Activated CD8-positive, alpha-beta T cell treated with anti-CD3 and anti-CD28 coated beads for 36 hours (primary cell): ENCODE measurements around the gene PHF23. TPM values are rescaled to one million over a fixed set of nuclear protein-coding genes. Genes with fewer than 3 reads are reported as not detected.

Experiments
- ATAC-seq: fragments of 200-7000 bp; cut with Tn5 transposase; one replicate; pipeline ENCODE4 v1.10.0; 2021; ENCODE audit warnings: mild to moderate bottlenecking, moderate library complexity
- CTCF ChIA-PET: fragments of 350-600 bp; sonication (Branson Sonifier 250); formaldehyde crosslinking; loops from one replicate; lab custom pipeline; 2021; ENCODE audit warnings: antibody characterized with exemption; lab: Charles Lee
- POLR2A ChIA-PET: fragments of 350-600 bp; sonication (Branson Sonifier 250); formaldehyde crosslinking; loops from one replicate; lab custom pipeline; 2021; ENCODE audit warnings: antibody characterized with exemption; lab: Charles Lee
- DNase-seq: peaks from one replicate; pipeline ENCODE4 v3.0.0-alpha.2; 2020
- H3K27ac Mint-ChIP-seq: one replicate; pipeline ENCODE4 v1.8.0; 2021; ENCODE audit warnings: mild to moderate bottlenecking, mixed read lengths
- H3K27me3 Mint-ChIP-seq: one replicate; pipeline ENCODE4 v1.8.0; 2021; ENCODE audit warnings: mixed read lengths
- H3K36me3 Mint-ChIP-seq: one replicate; pipeline ENCODE4 v1.8.0; 2021; ENCODE audit warnings: low read depth, mixed read lengths
- H3K4me1 Mint-ChIP-seq: one replicate; pipeline ENCODE4 v1.8.0; 2021; ENCODE audit warnings: low read depth, mixed read lengths
- H3K4me3 Mint-ChIP-seq: one replicate; pipeline ENCODE4 v1.8.0; 2021; ENCODE audit warnings: mild to moderate bottlenecking, moderate library complexity, mixed read lengths
- H3K9me3 Mint-ChIP-seq: one replicate; pipeline ENCODE4 v1.8.0; 2021; ENCODE audit warnings: mixed read lengths
- CTCF ChIP-seq: fragments of 200-600 bp; IDR thresholded peaks from one replicate; pipeline ENCODE4 v1.8.0; 2022; ENCODE audit warnings: antibody characterized with exemption, mild to moderate bottlenecking
- intact Hi-C: fragments of 100-400 bp; cut with micrococcal nuclease; formaldehyde crosslinking; loops from one replicate; pipeline ENCODE4 v1.10.0; 2022
- total RNA-seq, 2 experiments: library from RNA; stranded (reverse); gene quantifications; one replicate each; pipeline ENCODE4 v1.2.3, GENCODE V29; 2021

PHF23 gene
- total RNA-seq, 2 experiments from 2014 or later: 17.8 to 24.4 TPM

GRCh38 chr17:7213895-7214299 lies 25.4 kb downstream of the PHF23 start:
- CTCF ChIA-PET: interaction anchor here (1.5 to 2.1 kb wide), 3 partner anchors 21 to 168 kb away, joined by 4 to 7 read pairs (median 6); partner anchors contain the start of gene DVL2
- ATAC-seq (no peak), DNase-seq (no peak)
- intact Hi-C loops: no loop called here
- TF ChIP-seq CTCF: peak; percentile 45
- H3K36me3 Mint-ChIP-seq: no peaks in the 10 kb centered on the region
- H3K27me3 Mint-ChIP-seq: peaks cover 8% of the 10 kb centered on the region
- peaks cover 56% of the 10 kb centered on the region for H3K4me1 Mint-ChIP-seq
- peak overlapping the region; percentile 82 for H3K4me3 Mint-ChIP-seq
- POLR2A ChIA-PET: interaction anchor here (0.8 to 13.2 kb wide), 4 partner anchors 8 to 116 kb away, joined by 3 to 261 read pairs (median 4); partner anchors contain the start of genes DVL2, GABARAP and PHF23
- H3K27ac Mint-ChIP-seq: peak overlapping the region; percentile 91
- H3K9me3 Mint-ChIP-seq: no peaks in the 10 kb centered on the region

GRCh38 chr17:7211491-7212273 lies 27.6 kb downstream of the PHF23 start:
- H3K4me3 Mint-ChIP-seq: no peak overlapping the region
- POLR2A ChIA-PET: no interaction called here
- DNase-seq: no peak

GRCh38 chr17:7208754-7209460 lies 30.4 kb downstream of the PHF23 start:
- no peak overlapping the region for H3K4me3 Mint-ChIP-seq
- ChIA-PET POLR2A (no interaction called here), CTCF (interaction anchor here (1.5 kb wide), 1 partner anchor 75 kb away, joined by 3 read pairs; no protein-coding TSS in a partner anchor)
- intact Hi-C loops: no loop called here
- TF ChIP-seq CTCF: no peak
- H3K4me1 Mint-ChIP-seq: peaks cover 38% of the 10 kb centered on the region
- DNase-seq (no peak), ATAC-seq (no peak)
- no peaks in the 10 kb centered on the region for H3K36me3 Mint-ChIP-seq
- H3K27ac Mint-ChIP-seq: no peak overlapping the region
- H3K27me3 Mint-ChIP-seq: peaks cover 8% of the 10 kb centered on the region
- H3K9me3 Mint-ChIP-seq: no peaks in the 10 kb centered on the region

More at GRCh38 chr17:7211491-7212273, 27.6 kb downstream of the PHF23 start:
- no peak overlapping the region for H3K27ac Mint-ChIP-seq
- ATAC-seq: no peak
- H3K4me1 Mint-ChIP-seq: peaks cover 38% of the 10 kb centered on the region
- CTCF ChIA-PET: no interaction called here
- intact Hi-C loops: no loop called here
- H3K36me3 Mint-ChIP-seq: no peaks in the 10 kb centered on the region
- TF ChIP-seq CTCF: no peak
- no peaks in the 10 kb centered on the region for H3K9me3 Mint-ChIP-seq
- peaks cover 8% of the 10 kb centered on the region for H3K27me3 Mint-ChIP-seq

- DNase-seq: no peak
- Mint-ChIP-seq H3K4me3 (no peak overlapping the region), H3K4me1 (peaks cover 33% of the 10 kb centered on the region), H3K9me3 (no peaks in the 10 kb centered on the region), H3K27ac (no peak overlapping the region), H3K36me3 (no peaks in the 10 kb centered on the region), H3K27me3 (peaks cover 8% of the 10 kb centered on the region)
- POLR2A ChIA-PET: interaction anchor here (1.1 kb wide), 1 partner anchor 51 kb away, joined by 3 read pairs; no protein-coding TSS in a partner anchor
- intact Hi-C loops: no loop called here
- no peak for ATAC-seq
- CTCF ChIA-PET: interaction anchor here (1.5 kb wide), 1 partner anchor 74 kb away, joined by 3 read pairs; no protein-coding TSS in a partner anchor
- TF ChIP-seq CTCF: no peak
Observed at GRCh38 chr17:7208027-7208571, 31.2 kb downstream of the PHF23 start.
